Measurements from ENCODE around the gene ABCA7. TPM values are rescaled to one million over a fixed set of nuclear protein-coding genes. Genes with fewer than 3 reads are reported as not detected.
A peak's percentile ranks its signal among the peaks of the same experiment; 100 is the strongest.
"Not testable (repeated sequence)": the region's sequence is repeated elsewhere in the genome, so short reads cannot be mapped to it uniquely, and the experiment has no call there.

The ABCA7 gene
- total RNA-seq, 1 experiment from 2014 or later, result 91.4 TPM

- Histone ChIP-seq H3K9me2 (ENCODE audit: insufficient read depth) (no peaks in the 10 kb centered on the region), H3K4me3 (replicated peaks in 1 of 2; ENCODE audit: low read depth in 1 of 2, low read length in 2 of 2) (peak within 1 kb of the TSS; percentile 94 to 97), H3K4me1 (ENCODE audit: control insufficient read depth in 1 of 2, insufficient read depth in 2 of 2, low read length in 2 of 2) (peaks cover 50 to 62% of the 10 kb centered on the region in 2 experiments), H3K27me3 (ENCODE audit: insufficient read depth, low read length) (no peaks in the 10 kb centered on the region), H3K4me2 (ENCODE audit: low read length) (peak within 1 kb of the TSS; percentile 99), H2AFZ (ENCODE audit: low read depth, low read length, poor library complexity, severe bottlenecking) (no peak within 1 kb of the TSS), H3K27ac (ENCODE audit: low read depth, low read length) (peak within 1 kb of the TSS; percentile 86), H3K79me2 (ENCODE audit: insufficient read depth, low read length) (peaks cover 50% of the 10 kb centered on the region), H3K36me3 (ENCODE audit: control insufficient read depth in 1 of 2, insufficient read depth in 2 of 2, low read length in 2 of 2) (peaks cover 0 to 13% of the 10 kb centered on the region in 2 experiments; a peak in 2 of 4 replicates), H4K20me1 (ENCODE audit: insufficient read depth) (no peaks in the 10 kb centered on the region; the same call in 1 of the 2 replicates), H3K9me3 (ENCODE audit: control insufficient read depth in 1 of 2, insufficient read depth in 1 of 2, low read depth in 1 of 2, low read length in 2 of 2) (no peaks in the 10 kb centered on the region), H3K9ac (ENCODE audit: low read length) (peak within 1 kb of the TSS; percentile 99)
- ChIA-PET CTCF (interaction anchor here (1.2 kb wide), 1 partner anchor 21 kb away, joined by 4 read pairs; no protein-coding TSS in a partner anchor), RAD21 (ENCODE audit: low non-redundant PET in 1 of 2, low total read pairs in 2 of 2, uncharacterized antibody in 2 of 2, unreplicated experiment in 2 of 2) (no interaction called here), POLR2A (interaction anchor here (0.9 to 2.3 kb wide), 8 partner anchors 20 to 254 kb away, joined by 4 to 34 read pairs (median 5); partner anchors contain the start of genes ABCA7, ARHGAP45, CIRBP and FAM174C)
- intact Hi-C loops (cut with micrococcal nuclease), result loop anchor here (1.0 to 10.0 kb wide), 2 partner anchors 224 kb away; partner anchors contain the start of genes ATP5F1D, MIDN and PTBP1
- no TSS peak for BruUV-seq (replicated peaks)
- peak; percentile 82 for ATAC-seq
- DNase-seq (ENCODE audit: low read depth, low spot score), result peak; percentile 93
- TF ChIP-seq POLR2AphosphoS5 (IDR thresholded peaks at IDR 0.05; ENCODE audit: low read depth, low read length) (peak; percentile 75), SP1 (IDR thresholded peaks at IDR 0.05; ENCODE audit: low read depth) (no peak), YY1 (IDR thresholded peaks at IDR 0.05; ENCODE audit: extremely low read depth, insufficient replicate concordance, low read depth, low read length) (peak; percentile 96), SRF (IDR thresholded peaks at IDR 0.05; ENCODE audit: low read depth) (no peak), TCF7L2 (IDR thresholded peaks at IDR 0.05; ENCODE audit: borderline replicate concordance, extremely low read depth, insufficient read depth, insufficient read length) (no peak), ELF1 (IDR thresholded peaks at IDR 0.05; ENCODE audit: borderline replicate concordance, low read depth) (no peak), ZFX (IDR thresholded peaks at IDR 0.05) (peak; percentile 90; the same call in 1 of the 2 replicates), REST (IDR thresholded peaks at IDR 0.05; ENCODE audit: low read depth) (no peak)
- TF ChIP-seq, protein P1, sequence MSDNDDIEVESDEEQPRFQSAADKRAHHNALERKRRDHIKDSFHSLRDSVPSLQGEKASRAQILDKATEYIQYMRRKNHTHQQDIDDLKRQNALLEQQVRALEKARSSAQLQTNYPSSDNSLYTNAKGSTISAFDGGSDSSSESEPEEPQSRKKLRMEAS (IDR thresholded peaks at IDR 0.05), result peak; percentile 58
- TF ChIP-seq, protein P2, sequence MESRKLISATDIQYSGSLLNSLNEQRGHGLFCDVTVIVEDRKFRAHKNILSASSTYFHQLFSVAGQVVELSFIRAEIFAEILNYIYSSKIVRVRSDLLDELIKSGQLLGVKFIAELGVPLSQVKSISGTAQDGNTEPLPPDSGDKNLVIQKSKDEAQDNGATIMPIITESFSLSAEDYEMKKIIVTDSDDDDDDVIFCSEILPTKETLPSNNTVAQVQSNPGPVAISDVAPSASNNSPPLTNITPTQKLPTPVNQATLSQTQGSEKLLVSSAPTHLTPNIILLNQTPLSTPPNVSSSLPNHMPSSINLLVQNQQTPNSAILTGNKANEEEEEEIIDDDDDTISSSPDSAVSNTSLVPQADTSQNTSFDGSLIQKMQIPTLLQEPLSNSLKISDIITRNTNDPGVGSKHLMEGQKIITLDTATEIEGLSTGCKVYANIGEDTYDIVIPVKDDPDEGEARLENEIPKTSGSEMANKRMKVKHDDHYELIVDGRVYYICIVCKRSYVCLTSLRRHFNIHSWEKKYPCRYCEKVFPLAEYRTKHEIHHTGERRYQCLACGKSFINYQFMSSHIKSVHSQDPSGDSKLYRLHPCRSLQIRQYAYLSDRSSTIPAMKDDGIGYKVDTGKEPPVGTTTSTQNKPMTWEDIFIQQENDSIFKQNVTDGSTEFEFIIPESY (IDR thresholded peaks at IDR 0.05; ENCODE audit: extremely low read depth, insufficient replicate concordance, low read length), result peak; percentile 58
Measured at GRCh38 chr19:1020868-1021425, 19.0 kb upstream of the ABCA7 start, which contains the start of gene TMEM259. TMEM259 (minus strand) TSS chr19:1021123; CDS start chr19:1020996, 127 bp downstream.

- H4K20me1 ChIP-seq (ENCODE audit: insufficient read depth); H2AFZ ChIP-seq (ENCODE audit: low read depth, low read length, poor library complexity, severe bottlenecking); H3K4me2 ChIP-seq (ENCODE audit: low read length); H3K9me2 ChIP-seq (ENCODE audit: insufficient read depth); H3K9ac ChIP-seq (ENCODE audit: low read length); H3K27ac ChIP-seq (ENCODE audit: low read depth, low read length); ATAC-seq; CTCF ChIA-PET; H3K4me3 ChIP-seq (replicated peaks in 1 of 2; ENCODE audit: low read depth in 1 of 2, low read length in 2 of 2); H3K36me3 ChIP-seq (ENCODE audit: control insufficient read depth in 1 of 2, insufficient read depth in 2 of 2, low read length in 2 of 2); H3K27me3 ChIP-seq (ENCODE audit: insufficient read depth, low read length); BruUV-seq (replicated peaks); H3K9me3 ChIP-seq (ENCODE audit: control insufficient read depth in 1 of 2, insufficient read depth in 1 of 2, low read depth in 1 of 2, low read length in 2 of 2); DNase-seq (ENCODE audit: low read depth, low spot score); RAD21 ChIA-PET (ENCODE audit: low non-redundant PET in 1 of 2, low total read pairs in 2 of 2, uncharacterized antibody in 2 of 2, unreplicated experiment in 2 of 2): not testable (repeated sequence)
- POLR2A ChIA-PET, result interaction anchor here (7.3 kb wide), 1 partner anchor 17 kb away, joined by 85 read pairs; the partner anchor contains the start of gene ABCA7
- intact Hi-C loops (cut with micrococcal nuclease), result loop anchor here (10.0 kb wide), 1 partner anchor 221 kb away; the partner anchor contains the start of genes ATP5F1D and MIDN
- peaks cover 31 to 51% of the 10 kb centered on the region in 2 experiments for H3K4me1 ChIP-seq (ENCODE audit: control insufficient read depth in 1 of 2, insufficient read depth in 2 of 2, low read length in 2 of 2)
- peaks cover 40% of the 10 kb centered on the region for H3K79me2 ChIP-seq (ENCODE audit: insufficient read depth, low read length)
Measured at GRCh38 chr19:1023883-1024188, 16.1 kb upstream of the ABCA7 start.

Data from HCT116 (cell line).